NCI-H2196 (cell line): ENCODE data around the gene ZNF429.
"Not testable (repeated sequence)": the region's sequence is repeated elsewhere in the genome, so short reads cannot be mapped to it uniquely, and the experiment has no call there.

Experiments used
- DNase-seq: peaks from one replicate; lab custom pipeline; 2025; ENCODE audit not compliant: unreplicated experiment; lab: John Stamatoyannopoulos, UW

Gene ZNF429

DNA sequence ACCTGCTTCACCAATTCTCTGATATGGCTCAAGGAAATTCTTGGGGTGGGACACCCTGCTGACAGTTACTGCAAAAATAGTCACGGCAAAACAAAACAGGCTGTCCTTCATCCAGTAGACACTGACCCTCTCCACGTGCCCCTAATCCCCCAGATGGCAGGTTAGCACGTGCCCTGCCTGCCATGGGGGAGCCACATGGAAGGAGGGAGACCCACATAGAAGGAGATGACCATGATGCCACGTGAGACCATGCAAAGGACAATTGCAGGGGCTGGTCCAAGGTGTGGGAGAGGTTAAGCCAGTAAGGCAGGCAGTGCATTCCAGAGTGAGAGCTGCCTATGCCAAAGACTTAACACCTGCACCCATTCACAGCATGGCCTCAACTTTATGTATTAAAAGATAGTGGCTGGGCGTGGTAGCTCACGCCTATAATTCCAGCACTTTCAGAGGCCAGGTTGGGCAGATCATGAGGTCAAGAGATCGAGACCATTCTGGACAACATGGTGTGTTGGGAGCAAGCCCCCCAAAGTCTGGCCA is 82.7 kb downstream of the ZNF429 start:
- no peak for DNase-seq

DNA sequence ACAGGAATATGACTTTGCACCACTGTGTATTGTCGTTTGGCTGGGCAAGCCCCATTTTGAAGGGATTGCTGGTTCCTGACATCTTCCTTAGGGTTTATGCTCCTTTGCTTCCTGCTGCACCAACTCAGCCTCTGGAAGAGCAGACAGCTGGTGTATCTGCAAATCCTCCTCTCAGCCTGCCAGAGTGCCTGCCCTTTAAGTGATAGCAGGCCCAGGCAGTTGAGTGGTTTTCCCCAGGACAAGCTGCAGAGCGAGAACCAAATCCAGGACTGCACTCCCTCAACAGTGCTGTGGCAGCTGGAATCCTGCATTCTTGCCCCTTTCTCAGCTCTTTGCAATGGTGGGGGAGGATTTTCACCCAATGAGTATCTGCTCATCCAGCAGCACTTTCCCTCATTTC is 85.5 kb downstream of the ZNF429 start:
- no peak for DNase-seq

DNA sequence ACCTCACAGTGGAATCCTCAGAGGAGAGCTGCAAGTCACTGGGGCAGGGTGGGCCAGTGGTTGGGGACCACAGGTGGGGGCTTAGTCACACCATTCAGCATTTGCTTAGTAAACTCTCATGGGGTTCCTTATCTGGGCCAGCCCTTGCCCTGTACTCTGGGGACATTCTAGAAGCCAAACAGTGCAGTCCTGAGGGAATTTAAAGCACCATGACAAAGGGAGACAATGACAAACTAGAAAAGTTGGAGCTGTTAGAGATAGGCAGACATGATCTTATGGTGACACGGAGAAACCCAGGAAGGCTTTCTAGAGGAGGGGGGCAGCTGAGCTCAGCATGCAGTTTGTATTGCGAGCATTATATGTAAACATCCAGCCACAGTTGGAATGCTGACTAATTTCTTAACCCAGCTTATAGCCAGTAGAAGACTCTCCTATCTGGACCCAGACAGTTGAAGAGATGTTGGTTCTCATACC is 87.6 kb downstream of the ZNF429 start:
- no peak for DNase-seq

DNA sequence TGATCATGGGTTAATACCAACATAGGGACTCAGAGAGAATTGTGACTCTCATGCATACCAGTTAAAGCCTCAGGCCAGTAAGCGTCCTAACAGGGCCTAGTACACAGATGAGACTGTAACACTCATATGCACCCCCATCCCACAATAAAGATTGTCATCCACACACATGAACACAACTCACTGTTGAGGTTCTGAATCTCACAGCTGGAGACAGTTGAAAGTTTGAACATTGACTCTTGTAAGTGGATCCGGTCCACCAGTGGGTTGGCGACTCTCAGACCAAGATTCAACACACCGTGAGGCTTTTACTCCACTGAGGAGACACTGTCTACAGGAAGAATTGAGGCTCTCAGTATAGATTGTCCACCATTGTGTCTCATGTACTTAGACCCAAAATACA is 88.1 kb downstream of the ZNF429 start:
- no peak for DNase-seq

DNA sequence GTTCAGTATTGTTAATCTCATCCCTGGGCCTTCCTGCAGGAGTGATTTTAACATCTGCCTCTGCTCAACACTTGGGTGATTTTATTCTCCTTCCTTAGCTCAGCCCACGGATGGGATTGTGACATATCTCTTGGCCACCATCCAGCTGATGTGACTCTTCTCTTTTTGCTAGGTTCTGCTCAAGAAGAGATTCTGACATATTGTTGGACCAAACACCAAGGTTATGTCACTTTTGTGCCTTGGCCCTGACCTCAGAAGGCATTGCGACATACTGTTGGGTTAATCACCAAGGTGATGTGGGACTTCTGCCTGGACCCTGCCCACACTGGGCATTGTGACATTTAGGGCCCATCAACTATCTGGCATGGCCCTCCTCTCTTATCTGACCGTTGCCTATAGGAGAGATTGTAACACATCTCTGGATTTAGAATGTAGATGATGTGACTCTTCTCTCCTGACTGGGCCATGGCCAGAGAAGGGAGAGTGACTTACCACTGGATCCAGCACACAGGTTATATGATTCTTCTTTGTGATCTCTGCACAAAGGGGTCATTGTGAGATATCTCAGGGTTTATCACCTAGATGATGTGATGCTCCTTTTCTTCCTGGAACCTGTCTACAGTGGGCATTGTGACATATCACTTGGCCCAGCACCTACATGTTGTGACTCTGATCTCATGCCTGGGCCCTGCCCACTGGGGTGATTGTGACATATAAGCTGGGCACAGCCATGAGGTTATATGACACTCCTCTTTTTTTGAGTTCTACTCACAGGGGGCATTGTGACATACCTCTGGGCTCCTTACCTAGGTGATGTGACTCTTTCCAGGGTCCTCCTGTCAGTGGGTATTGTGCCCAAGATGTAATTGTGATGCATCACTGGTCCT is 88.8 kb downstream of the ZNF429 start:
- DNase-seq, result no peak

DNA sequence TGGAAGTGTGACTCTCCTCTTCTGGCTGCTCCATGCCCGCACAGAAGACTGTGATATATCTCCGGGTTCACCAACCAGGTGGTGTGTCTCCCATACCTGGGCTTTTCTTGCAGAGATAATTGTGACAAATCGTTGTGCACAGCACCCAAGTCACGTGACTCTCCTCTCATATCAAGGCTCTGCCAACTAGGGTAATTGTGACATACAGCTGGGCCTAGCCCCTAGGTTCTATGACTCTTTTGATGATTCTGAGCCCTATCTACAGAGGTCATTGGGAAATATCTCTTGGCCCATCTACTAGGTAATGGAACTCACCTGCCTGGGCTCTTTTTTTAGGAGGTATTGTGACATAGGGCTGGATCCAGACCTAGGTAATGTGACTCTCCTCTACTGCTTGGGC is 89.8 kb downstream of the ZNF429 start:
- no peak for DNase-seq

DNA sequence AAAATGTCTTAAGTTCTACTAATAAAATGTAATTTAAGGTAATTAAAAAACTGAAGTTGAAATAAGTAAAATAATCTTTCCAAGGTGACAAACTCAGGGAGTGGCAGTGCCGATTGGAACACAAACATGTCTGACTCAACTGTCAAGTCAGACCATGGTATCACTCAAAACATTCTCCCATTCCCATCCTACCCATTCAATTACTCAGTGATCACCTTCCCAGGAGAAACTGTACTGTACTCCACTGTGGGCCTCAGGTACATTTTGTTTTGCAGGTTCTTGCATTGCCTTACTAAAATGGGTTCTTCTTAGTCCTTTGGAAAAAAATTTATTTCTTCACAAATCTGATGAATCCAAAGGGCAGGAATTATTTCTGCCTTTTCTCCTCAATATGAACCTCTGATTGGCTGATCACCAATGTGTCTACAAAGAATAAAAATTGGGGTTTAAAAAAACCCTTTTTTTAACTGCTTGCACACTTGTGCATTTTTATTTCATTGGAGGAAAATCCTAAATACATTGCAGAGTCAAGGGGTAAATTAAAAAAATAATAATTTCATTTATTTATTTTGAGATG is 96.8 kb downstream of the ZNF429 start:
- no peak for DNase-seq

DNA sequence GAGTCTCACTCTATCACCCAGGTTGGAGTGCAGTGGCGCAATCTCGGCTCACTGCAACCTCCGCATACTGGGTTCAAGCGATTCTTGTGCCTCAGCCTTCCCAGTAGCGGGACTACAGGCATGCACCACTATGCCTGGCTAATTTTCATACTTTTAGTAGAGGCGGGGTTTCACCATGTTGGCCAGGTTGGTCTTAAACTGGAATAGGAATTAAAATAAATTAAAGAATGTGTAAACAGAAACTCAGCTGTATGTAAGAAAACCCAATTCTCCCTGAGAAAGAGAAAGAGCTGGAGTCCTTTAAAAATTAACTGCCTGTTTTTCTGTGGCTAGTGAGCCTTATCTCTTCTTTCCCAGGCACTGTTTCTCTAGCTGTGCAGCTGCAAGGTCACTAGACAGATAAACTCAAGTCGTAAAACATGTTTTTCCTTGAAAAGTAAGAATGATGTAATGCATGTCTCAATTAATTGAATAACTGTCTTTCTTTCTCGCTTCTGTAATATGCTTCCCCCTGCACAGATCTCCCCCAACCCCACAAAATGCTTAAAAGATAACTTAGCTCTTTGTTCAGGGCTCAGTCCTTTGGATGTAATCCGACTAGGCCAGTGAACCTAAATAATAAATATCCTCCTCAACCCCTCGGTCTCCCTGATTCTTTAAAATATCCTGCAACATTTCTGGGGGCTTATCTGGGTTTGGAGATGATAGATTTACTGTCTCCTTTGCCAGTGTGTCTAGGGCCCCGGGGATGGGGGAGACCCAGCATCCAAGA is 97.4 kb downstream of the ZNF429 start:
- DNase-seq, result not testable (repeated sequence)

DNA sequence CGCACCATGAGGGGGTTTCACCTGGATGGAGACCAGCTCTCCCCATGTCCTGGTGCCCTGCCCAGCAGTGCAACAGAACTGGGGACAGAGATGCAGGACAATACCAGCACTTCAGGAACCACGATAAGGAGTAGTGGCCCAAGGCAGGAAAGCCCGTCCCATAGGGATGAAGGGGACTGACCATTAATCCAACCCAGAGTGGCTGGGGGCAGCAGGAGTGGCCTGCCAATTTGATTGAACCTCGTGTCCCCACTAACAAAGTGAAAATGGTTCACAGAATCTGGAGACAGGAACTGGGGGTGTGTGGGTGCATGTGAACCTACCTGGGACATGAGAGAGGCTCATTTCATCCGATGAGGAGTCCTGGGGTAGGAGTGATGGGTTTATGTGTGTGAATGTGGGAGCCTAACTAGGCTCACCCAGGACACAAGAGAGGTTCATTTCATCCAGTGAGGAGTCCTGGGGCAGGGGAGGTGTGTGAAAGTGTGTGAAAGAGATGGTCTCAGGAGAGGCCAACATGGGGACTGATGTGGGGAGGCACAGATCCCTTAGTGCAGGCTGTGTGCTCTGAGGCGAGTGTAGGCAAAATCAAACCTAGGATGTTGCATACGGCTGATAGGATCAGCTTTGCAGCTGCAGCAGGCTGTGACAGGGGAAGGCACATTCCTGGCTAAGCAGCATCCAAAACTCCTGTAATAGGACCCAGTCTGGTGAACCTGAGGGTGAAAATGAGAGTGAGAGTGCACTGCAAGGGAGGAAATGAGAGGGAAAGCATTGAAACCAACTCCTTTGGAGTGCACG is 98.2 kb downstream of the ZNF429 start:
- no peak for DNase-seq

DNA sequence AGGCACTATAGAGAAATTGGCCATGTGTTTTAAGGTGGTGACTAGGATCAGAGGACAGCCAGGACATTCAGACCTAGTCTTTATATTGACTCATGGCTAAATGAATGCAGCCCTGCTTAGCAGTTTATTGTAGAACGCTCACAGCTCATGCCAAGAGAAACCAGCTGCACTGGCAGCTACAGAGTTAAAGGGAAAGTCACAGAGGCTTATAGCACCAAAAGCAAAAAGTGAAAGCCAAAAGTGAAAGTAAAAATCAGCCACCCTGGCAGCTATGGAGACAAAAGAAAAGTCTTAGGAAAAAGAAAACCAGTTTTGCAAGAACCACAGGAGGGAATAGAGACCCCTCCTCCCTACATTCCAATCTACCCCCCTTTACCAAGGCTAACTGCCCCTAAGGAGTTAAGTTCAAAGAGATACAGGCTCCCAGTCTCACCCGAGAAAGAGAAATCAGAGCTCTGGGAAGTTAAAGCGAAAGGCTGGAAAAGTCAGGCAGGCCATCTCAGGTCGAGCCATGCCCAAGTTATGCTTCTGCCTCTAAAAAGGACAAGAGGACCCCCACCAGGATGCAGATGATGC is 99.0 kb downstream of the ZNF429 start:
- DNase-seq, result peak; percentile 20
